HG02973 (cell line): ENCODE results near the gene ZFAND2B.
"Not testable (repeated sequence)": the region's sequence is repeated elsewhere in the genome, so short reads cannot be mapped to it uniquely, and the experiment has no call there.

Source experiments
- ATAC-seq: cut with Tn5 transposase; IDR thresholded peaks from one replicate; pipeline ENCODE4 v1.9.1; 2021; ENCODE audit warnings: moderate library complexity; ENCODE audit not compliant: unreplicated experiment

ZFAND2B gene

GRCh38 chr2:219250049-219250781, 43.6 kb downstream of the ZFAND2B start:
- no peak for ATAC-seq

- ATAC-seq: no peak
These were observed 45.1 kb downstream of the ZFAND2B start for GRCh38 chr2:219251656-219252055.

- ATAC-seq: no peak
These were observed 45.5 kb downstream of the ZFAND2B start for GRCh38 chr2:219252084-219252483.

GRCh38 chr2:219252570-219252899, 46.0 kb downstream of the ZFAND2B start:
- ATAC-seq: no peak

GRCh38 chr2:219252900-219253752, 46.5 kb downstream of the ZFAND2B start, which contains the start of gene TUBA4B:
Gene TUBA4B, plus strand, starts transcription at chr2:219253243. Its CDS starts 165 bp downstream, at chr2:219253408.
- no peak for ATAC-seq

GRCh38 chr2:219253753-219254589, 47.4 kb downstream of the ZFAND2B start, which contains the start of gene TUBA4A:
Gene TUBA4A, minus strand, starts transcription at chr2:219253918. Its CDS starts 60 bp downstream, at chr2:219253858.
- ATAC-seq: peak; percentile 52

- peak; percentile 34 for ATAC-seq
These were observed 48.1 kb downstream of the ZFAND2B start for GRCh38 chr2:219254590-219255201.

GRCh38 chr2:219258942-219259341, 52.4 kb downstream of the ZFAND2B start:
- not testable (repeated sequence) for ATAC-seq
